NOMO-1 (cell line): Measurements from ENCODE around the gene ACVR1C.

ENCODE experiments used
- DNase-seq, 2 experiments: peaks; one replicate each; lab custom pipeline; 2025; ENCODE audit not compliant: unreplicated experiment in 2 of 2; lab: John Stamatoyannopoulos, UW

ACVR1C gene

GRCh38 chr2:157500334-157500733, 128.3 kb downstream of the ACVR1C start:
- peak; percentile 71 to 75 for DNase-seq

- no peak for DNase-seq
Observed at GRCh38 chr2:157498483-157498882, 130.2 kb downstream of the ACVR1C start.

GRCh38 chr2:157497638-157498314, 130.9 kb downstream of the ACVR1C start:
- DNase-seq, result peak; percentile 31 to 83

GRCh38 chr2:157492189-157492773, 136.4 kb downstream of the ACVR1C start:
- DNase-seq, result peak; percentile 50 to 60

GRCh38 chr2:157489983-157490382, 138.7 kb downstream of the ACVR1C start:
- DNase-seq, result peak in 1 of 2 experiments; percentile 4

- no peak for DNase-seq
Observed at GRCh38 chr2:157488877-157489276, 139.8 kb downstream of the ACVR1C start.

- no peak for DNase-seq
Observed at GRCh38 chr2:157487747-157488146, 140.9 kb downstream of the ACVR1C start.

- no peak for DNase-seq
Observed at GRCh38 chr2:157487271-157487610, 141.4 kb downstream of the ACVR1C start.

GRCh38 chr2:157486596-157487270, 141.9 kb downstream of the ACVR1C start:
- DNase-seq, result no peak

- DNase-seq, result no peak
Observed at GRCh38 chr2:157480182-157480961, 148.3 kb downstream of the ACVR1C start.

- no peak for DNase-seq
Observed at GRCh38 chr2:157479081-157480027, 149.3 kb downstream of the ACVR1C start.

- DNase-seq, result no peak
Observed at GRCh38 chr2:157477919-157478318, 150.7 kb downstream of the ACVR1C start.

GRCh38 chr2:157476953-157477709, 151.5 kb downstream of the ACVR1C start:
- peak in 1 of 2 experiments; percentile 14 for DNase-seq
